HepG2 (cell line): Measurements from ENCODE around the gene HABP4. TPM values are rescaled to one million over a fixed set of nuclear protein-coding genes. Genes with fewer than 3 reads are reported as not detected.

Experiments
- ASH2L ChIP-seq: fragments of 300-600, 200-600 bp; sonication (generic); IDR thresholded peaks from 2 replicates; pipeline ENCODE4 v1.7.0; 2017; ENCODE audit warnings: low read depth, mild to moderate bottlenecking, moderate library complexity, mixed read lengths, low read length; ENCODE audit not compliant: insufficient read length
- ATF7 ChIP-seq, 2 experiments: fragments of 450-650 bp in 1 of 2; sonication (generic) in 1 of 2; formaldehyde crosslinking in 1 of 2; IDR thresholded peaks; 2 replicates each; pipeline versions ENCODE4 v1.4.0 to v1.6.1; 2016 to 2020; ENCODE audit warnings: antibody characterized with exemption in 1 of 2, mild to moderate bottlenecking in 1 of 2, missing genetic modification reagents in 1 of 2
- ETV5 ChIP-seq: IDR thresholded peaks from 2 replicates; pipeline ENCODE4 v1.6.1; 2018; ENCODE audit warnings: missing biosample characterization, missing genetic modification reagents, inconsistent platforms, borderline replicate concordance
- FOXK2 ChIP-seq: fragments of 450-650 bp; IDR thresholded peaks from 2 replicates; pipeline ENCODE4 v1.6.1; 2016
- IRF2 ChIP-seq: IDR thresholded peaks from 2 replicates; pipeline ENCODE4 v1.6.1; 2018; ENCODE audit warnings: missing genetic modification reagents, missing compliant biosample characterization
- MEIS2 ChIP-seq: sonication (generic); formaldehyde crosslinking; IDR thresholded peaks from 2 replicates; pipeline ENCODE4 v1.9.0; 2021; ENCODE audit warnings: mild to moderate bottlenecking, missing genetic modification reagents
- PHF5A ChIP-seq: IDR thresholded peaks from one replicate; pipeline ENCODE4 v1.6.1; 2018; ENCODE audit warnings: low read depth, missing genetic modification reagents; ENCODE audit not compliant: unreplicated experiment
- SRSF4 ChIP-seq: fragments of 200-400 bp; formaldehyde crosslinking; IDR thresholded peaks from one replicate; pipeline ENCODE4 v1.6.1; 2018; ENCODE audit warnings: mild to moderate bottlenecking, low read depth, low read length, moderate library complexity; ENCODE audit not compliant: poor library complexity, severe bottlenecking
- ZC3H13 ChIP-seq: sonication (generic); formaldehyde crosslinking; IDR thresholded peaks from 2 replicates; pipeline ENCODE4 v1.8.1; 2023; ENCODE audit warnings: mild to moderate bottlenecking, missing genetic modification reagents, moderate library complexity
- ZFYVE20 ChIP-seq: sonication (generic); formaldehyde crosslinking; IDR thresholded peaks from 2 replicates; pipeline ENCODE4 v1.8.0; 2023; ENCODE audit warnings: low read depth, mild to moderate bottlenecking, moderate library complexity, missing genetic modification reagents, borderline replicate concordance
- ZMYM3 ChIP-seq: sonication (generic); formaldehyde crosslinking; IDR thresholded peaks from 2 replicates; pipeline ENCODE4 v1.5.1; 2020; ENCODE audit warnings: mild to moderate bottlenecking, missing genetic modification reagents
- ZNF10 ChIP-seq: sonication (generic); formaldehyde crosslinking; IDR thresholded peaks from 2 replicates; pipeline ENCODE4 v1.4.0; 2020; ENCODE audit warnings: mild to moderate bottlenecking, low read depth, missing genetic modification reagents, borderline replicate concordance
- ZNF264 ChIP-seq: sonication (generic); formaldehyde crosslinking; IDR thresholded peaks from 2 replicates; pipeline ENCODE4 v1.4.0; 2020; ENCODE audit warnings: missing genetic modification reagents
- ZNF430 ChIP-seq: sonication (generic); formaldehyde crosslinking; IDR thresholded peaks from 2 replicates; pipeline ENCODE4 v1.9.0; 2021; ENCODE audit warnings: mild to moderate bottlenecking, missing genetic modification reagents
- ZNF709 ChIP-seq: sonication (generic); formaldehyde crosslinking; IDR thresholded peaks from 2 replicates; pipeline ENCODE4 v1.5.0; 2020; ENCODE audit warnings: mild to moderate bottlenecking, missing genetic modification reagents
- polyA plus RNA-seq, 8 experiments: library from polyadenylated mRNA; depleted of rRNA in 3 of 8; stranded (reverse) in 7 of 8; unstranded in 1 of 8; fragments of >200 nt; fragmentation: Illumina TruSeq in 4 of 8; extraction: Trizol in 4 of 8; gene quantifications; 2 replicates each; pipeline versions ENCODE4 v1.2.1 to v1.2.3, GENCODE V29; 2011 to 2016; ENCODE audit warnings: low read depth in 4 of 8, missing spikeins in 1 of 8, mixed read lengths in 1 of 8; ENCODE audit not compliant: insufficient read depth in 1 of 8
- total RNA-seq, 5 experiments: library from RNA; depleted of rRNA; stranded (reverse); fragments of >200 nt; fragmentation: Illumina TruSeq; extraction: Trizol; gene quantifications; 2 replicates each; pipeline ENCODE4 v1.2.3, GENCODE V29; 2016; ENCODE audit warnings: low read depth in 1 of 5
- TF ChIP-seq, protein P1 (sequence below): sonication (generic); formaldehyde crosslinking; conservative IDR thresholded peaks from 2 replicates; pipeline ENCODE4 v1.4.0; 2020; ENCODE audit warnings: mild to moderate bottlenecking, missing genetic modification reagents, moderate library complexity
- TF ChIP-seq, protein P2 (sequence below): sonication (generic); formaldehyde crosslinking; IDR thresholded peaks from 2 replicates; pipeline ENCODE4 v1.4.0; 2020; ENCODE audit warnings: mild to moderate bottlenecking, low read depth, missing genetic modification reagents
- TF ChIP-seq, protein P3 (sequence below): IDR thresholded peaks from 2 replicates; pipeline ENCODE4 v1.4.0; 2020; ENCODE audit warnings: mild to moderate bottlenecking, missing genetic modification reagents

Gene HABP4
- total and polyA plus RNA-seq, 2 of the 13 experiments (the other 11 are each of a cell fraction or from before 2014, with no cell fraction given): 14.3 to 26.6 TPM

DNA sequence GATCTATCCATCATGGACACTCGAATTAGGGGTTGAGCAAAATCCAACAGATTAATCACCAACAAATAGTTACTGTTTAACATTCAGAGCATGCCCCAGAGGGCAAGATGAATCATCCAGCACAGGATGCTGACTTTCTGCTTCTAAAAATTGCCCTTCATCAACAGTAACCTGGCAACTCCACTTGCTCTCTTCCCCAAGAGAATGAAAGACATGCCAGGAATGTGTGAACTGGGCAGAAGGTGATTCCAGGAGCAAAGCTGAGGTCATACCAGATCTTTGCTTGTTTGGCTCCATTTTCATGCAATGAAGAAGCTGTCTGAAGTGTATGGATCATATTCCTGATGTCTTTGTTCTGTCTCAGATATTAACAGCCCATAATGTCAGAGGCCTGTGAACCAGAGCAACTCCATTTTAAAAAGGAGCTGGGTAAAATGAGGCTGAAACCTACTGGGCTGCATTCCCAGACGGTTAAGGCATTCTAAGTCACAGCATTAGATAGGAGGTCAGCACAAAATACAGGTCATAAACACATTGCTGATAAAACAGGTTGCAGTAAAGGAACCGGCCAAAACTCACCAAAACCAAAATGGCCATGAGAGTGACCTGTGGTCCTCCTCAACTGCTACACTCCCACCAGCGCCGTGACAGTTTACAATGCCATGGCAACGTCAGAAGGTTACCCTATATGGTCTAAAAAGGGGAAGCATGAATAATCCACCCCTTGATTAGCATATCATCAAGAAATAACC, 29.3 kb upstream of the HABP4 start (continued):
- TF ChIP-seq ZNF264 (CRISPR knock-in tag) (0 out of 2 replicates have a peak, but pooled peaks have one; percentile 52), MEIS2 (CRISPR knock-in tag) (peak; percentile 18; the same call in 1 of the 2 replicates), ZMYM3 (CRISPR knock-in tag) (0 out of 2 replicates have a peak, but pooled peaks have one; percentile 26), ZNF430 (CRISPR knock-in tag) (0 out of 2 replicates have a peak, but pooled peaks have one; percentile 11), ASH2L (peak; percentile 51), IRF2 (CRISPR knock-in tag) (peak; percentile 93), ZFYVE20 (CRISPR knock-in tag) (no peak), ZC3H13 (CRISPR knock-in tag) (no peak), SRSF4 (no peak), ZNF10 (CRISPR knock-in tag) (no peak), FOXK2 (0 out of 2 replicates have a peak, but pooled peaks have one; percentile 18), ZNF709 (CRISPR knock-in tag) (no peak), ATF7 (IDR thresholded peaks at IDR 0.05) (peak; percentile 83), ATF7 (CRISPR knock-in tag; IDR thresholded peaks at IDR 0.05) (peak; percentile 92), ETV5 (peak; percentile 83; the same call in 1 of the 2 replicates), PHF5A (CRISPR knock-in tag) (peak; percentile 81)
- TF ChIP-seq, protein P1, sequence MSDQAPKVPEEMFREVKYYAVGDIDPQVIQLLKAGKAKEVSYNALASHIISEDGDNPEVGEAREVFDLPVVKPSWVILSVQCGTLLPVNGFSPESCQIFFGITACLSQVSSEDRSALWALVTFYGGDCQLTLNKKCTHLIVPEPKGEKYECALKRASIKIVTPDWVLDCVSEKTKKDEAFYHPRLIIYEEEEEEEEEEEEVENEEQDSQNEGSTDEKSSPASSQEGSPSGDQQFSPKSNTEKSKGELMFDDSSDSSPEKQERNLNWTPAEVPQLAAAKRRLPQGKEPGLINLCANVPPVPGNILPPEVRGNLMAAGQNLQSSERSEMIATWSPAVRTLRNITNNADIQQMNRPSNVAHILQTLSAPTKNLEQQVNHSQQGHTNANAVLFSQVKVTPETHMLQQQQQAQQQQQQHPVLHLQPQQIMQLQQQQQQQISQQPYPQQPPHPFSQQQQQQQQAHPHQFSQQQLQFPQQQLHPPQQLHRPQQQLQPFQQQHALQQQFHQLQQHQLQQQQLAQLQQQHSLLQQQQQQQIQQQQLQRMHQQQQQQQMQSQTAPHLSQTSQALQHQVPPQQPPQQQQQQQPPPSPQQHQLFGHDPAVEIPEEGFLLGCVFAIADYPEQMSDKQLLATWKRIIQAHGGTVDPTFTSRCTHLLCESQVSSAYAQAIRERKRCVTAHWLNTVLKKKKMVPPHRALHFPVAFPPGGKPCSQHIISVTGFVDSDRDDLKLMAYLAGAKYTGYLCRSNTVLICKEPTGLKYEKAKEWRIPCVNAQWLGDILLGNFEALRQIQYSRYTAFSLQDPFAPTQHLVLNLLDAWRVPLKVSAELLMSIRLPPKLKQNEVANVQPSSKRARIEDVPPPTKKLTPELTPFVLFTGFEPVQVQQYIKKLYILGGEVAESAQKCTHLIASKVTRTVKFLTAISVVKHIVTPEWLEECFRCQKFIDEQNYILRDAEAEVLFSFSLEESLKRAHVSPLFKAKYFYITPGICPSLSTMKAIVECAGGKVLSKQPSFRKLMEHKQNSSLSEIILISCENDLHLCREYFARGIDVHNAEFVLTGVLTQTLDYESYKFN (CRISPR knock-in tag): peak; percentile 97
- TF ChIP-seq, protein P2, sequence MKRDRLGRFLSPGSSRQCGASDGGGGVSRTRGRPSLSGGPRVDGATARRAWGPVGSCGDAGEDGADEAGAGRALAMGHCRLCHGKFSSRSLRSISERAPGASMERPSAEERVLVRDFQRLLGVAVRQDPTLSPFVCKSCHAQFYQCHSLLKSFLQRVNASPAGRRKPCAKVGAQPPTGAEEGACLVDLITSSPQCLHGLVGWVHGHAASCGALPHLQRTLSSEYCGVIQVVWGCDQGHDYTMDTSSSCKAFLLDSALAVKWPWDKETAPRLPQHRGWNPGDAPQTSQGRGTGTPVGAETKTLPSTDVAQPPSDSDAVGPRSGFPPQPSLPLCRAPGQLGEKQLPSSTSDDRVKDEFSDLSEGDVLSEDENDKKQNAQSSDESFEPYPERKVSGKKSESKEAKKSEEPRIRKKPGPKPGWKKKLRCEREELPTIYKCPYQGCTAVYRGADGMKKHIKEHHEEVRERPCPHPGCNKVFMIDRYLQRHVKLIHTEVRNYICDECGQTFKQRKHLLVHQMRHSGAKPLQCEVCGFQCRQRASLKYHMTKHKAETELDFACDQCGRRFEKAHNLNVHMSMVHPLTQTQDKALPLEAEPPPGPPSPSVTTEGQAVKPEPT: no peak
- TF ChIP-seq, protein P3, sequence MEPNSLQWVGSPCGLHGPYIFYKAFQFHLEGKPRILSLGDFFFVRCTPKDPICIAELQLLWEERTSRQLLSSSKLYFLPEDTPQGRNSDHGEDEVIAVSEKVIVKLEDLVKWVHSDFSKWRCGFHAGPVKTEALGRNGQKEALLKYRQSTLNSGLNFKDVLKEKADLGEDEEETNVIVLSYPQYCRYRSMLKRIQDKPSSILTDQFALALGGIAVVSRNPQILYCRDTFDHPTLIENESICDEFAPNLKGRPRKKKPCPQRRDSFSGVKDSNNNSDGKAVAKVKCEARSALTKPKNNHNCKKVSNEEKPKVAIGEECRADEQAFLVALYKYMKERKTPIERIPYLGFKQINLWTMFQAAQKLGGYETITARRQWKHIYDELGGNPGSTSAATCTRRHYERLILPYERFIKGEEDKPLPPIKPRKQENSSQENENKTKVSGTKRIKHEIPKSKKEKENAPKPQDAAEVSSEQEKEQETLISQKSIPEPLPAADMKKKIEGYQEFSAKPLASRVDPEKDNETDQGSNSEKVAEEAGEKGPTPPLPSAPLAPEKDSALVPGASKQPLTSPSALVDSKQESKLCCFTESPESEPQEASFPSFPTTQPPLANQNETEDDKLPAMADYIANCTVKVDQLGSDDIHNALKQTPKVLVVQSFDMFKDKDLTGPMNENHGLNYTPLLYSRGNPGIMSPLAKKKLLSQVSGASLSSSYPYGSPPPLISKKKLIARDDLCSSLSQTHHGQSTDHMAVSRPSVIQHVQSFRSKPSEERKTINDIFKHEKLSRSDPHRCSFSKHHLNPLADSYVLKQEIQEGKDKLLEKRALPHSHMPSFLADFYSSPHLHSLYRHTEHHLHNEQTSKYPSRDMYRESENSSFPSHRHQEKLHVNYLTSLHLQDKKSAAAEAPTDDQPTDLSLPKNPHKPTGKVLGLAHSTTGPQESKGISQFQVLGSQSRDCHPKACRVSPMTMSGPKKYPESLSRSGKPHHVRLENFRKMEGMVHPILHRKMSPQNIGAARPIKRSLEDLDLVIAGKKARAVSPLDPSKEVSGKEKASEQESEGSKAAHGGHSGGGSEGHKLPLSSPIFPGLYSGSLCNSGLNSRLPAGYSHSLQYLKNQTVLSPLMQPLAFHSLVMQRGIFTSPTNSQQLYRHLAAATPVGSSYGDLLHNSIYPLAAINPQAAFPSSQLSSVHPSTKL: peak; percentile 97
